ENCODE measurements around the gene PATL2. TPM values are rescaled to one million over a fixed set of nuclear protein-coding genes. Genes with fewer than 3 reads are reported as not detected.
A peak's percentile ranks its signal among the peaks of the same experiment; 100 is the strongest.

PATL2 gene
- total and polyA plus RNA-seq, 8 donors = 0.92 to 5.8 (median 2.3) TPM; not detected in 1

DNA sequence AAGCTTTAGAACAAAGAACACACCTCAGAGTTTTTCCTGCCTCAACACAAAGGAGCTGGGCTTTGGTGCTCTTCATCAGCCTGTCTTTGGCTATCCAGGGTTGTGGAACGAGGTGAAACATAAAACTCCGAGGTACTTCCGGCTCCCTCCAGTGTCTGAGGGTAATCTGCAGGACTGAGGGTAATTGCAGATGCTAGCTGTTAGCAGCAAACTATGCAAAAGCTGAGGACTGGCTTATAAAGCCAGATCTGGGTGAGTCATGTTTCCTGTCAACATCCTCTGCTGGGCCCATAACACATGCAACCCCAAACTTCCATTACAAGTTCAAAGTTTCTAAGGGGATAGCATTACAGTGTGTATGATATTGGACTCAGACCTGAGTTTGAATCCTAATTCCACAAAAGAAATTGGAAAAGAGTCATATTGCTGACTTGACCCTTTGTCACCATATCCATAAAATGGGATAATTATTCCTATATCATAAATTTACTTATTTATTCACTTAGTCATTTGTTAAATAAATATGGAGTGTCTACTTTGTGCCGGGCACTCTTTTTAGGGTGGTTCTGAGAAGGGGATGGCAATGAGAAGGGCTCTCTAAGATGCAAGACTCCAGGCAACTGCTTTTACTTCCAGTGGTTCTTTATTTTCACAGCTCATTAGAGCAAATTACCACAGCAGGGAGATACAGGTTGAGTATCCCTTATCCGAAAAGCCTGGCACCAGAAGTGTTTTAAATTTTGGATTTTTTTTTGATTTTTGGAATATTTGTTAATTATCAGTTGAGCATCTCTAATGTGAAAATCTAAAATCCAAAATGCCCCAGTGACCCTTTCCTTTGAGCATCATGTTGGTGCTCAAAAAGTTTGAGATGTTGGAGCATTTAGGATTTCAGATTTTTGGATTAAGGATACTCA lies 15.7 kb upstream of the PATL2 start:
- WGBS, 5 donors = 30 to 43% (median 34%) methylated on average over 5 of the region's 5 CpGs
- Histone ChIP-seq H3K36me3 (peaks cover 0 to 6% (median 5%) of the 10 kb centered on the region in 4 donors), H3K27ac (peak overlapping the region; percentile 49 to 100 (median 96)), H3K4me1 (peaks cover 12 to 59% (median 27%) of the 10 kb centered on the region in 4 donors), H3K9me3 (no peaks in the 10 kb centered on the region), H3K27me3 (no peaks in the 10 kb centered on the region), H3K4me3 (peak overlapping the region in 2 of 4 donors; percentile 1 to 13)
- TF ChIP-seq EP300 (IDR thresholded peaks at IDR 0.05) = no peak
- no peak for TF ChIP-seq POLR2A (IDR thresholded peaks at IDR 0.05)
- TF ChIP-seq POLR2AphosphoS5 (IDR thresholded peaks at IDR 0.05) = peak; percentile 15 to 81 (median 77)
- TF ChIP-seq, protein P1, sequence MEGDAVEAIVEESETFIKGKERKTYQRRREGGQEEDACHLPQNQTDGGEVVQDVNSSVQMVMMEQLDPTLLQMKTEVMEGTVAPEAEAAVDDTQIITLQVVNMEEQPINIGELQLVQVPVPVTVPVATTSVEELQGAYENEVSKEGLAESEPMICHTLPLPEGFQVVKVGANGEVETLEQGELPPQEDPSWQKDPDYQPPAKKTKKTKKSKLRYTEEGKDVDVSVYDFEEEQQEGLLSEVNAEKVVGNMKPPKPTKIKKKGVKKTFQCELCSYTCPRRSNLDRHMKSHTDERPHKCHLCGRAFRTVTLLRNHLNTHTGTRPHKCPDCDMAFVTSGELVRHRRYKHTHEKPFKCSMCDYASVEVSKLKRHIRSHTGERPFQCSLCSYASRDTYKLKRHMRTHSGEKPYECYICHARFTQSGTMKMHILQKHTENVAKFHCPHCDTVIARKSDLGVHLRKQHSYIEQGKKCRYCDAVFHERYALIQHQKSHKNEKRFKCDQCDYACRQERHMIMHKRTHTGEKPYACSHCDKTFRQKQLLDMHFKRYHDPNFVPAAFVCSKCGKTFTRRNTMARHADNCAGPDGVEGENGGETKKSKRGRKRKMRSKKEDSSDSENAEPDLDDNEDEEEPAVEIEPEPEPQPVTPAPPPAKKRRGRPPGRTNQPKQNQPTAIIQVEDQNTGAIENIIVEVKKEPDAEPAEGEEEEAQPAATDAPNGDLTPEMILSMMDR (IDR thresholded peaks at IDR 0.05) = no peak
- intact Hi-C loops (cut with DNase I; ENCODE audit: low total_unique reads) = no loop called here
- peak; percentile 49 to 83 for DNase-seq

DNA sequence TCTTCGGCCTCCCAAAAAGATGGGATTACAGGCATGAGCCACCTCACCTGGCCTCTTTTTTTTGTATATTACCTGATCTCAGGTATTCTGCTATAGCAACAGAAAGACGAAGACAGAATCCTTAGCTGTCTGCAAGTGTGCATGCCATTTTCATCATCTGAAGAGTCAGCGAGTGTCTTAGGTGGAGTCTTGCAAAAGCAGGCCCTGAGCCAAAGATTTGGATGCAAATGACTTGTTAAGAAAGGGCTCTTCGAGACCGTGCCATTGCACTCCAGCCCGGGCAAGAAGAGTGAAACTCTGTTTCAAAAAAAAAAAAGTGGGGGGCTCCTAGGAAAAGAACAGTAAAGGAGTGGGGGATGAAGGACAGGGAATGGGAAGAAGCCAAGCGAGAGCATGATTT lies 15.0 kb upstream of the PATL2 start:
- no peaks in the 10 kb centered on the region for H3K27me3 ChIP-seq
- no peak for TF ChIP-seq POLR2AphosphoS5 (IDR thresholded peaks at IDR 0.05)
- TF ChIP-seq POLR2A (IDR thresholded peaks at IDR 0.05) = no peak
- no peak for TF ChIP-seq EP300 (IDR thresholded peaks at IDR 0.05)
- TF ChIP-seq, protein P1 (IDR thresholded peaks at IDR 0.05) = no peak
- H3K4me1 ChIP-seq = peaks cover 12 to 53% (median 24%) of the 10 kb centered on the region in 4 donors
- DNase-seq = no peak
- 59 to 77% (median 64%) methylated on average over 7 of the region's 7 CpGs for WGBS, 5 donors
- no peaks in the 10 kb centered on the region for H3K36me3 ChIP-seq
- H3K27ac ChIP-seq = peak overlapping the region; percentile 15 to 100 (median 96)
- H3K4me3 ChIP-seq = peak overlapping the region in 2 of 4 donors; percentile 1 to 13
- intact Hi-C loops (cut with DNase I; ENCODE audit: low total_unique reads) = no loop called here
- no peaks in the 10 kb centered on the region for H3K9me3 ChIP-seq

DNA sequence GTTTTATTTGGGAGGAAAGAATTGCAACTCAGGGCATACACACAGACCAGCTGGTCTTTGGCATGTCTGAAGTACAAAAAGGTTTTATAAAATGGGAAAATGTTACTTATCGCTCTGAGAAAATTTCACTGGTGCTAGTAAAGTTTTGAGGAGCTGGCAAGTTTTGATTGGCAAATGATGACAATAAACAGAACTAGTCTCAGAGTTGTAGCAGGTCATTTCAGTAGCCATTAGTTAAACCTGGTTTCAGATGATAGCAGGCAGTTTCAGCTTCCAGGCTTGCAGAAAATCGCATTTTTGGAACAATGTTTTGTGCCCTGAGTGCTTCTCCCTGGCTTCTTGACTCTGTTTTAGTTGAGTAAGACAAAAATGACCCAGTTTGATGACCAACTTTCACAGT lies 10.9 kb upstream of the PATL2 start:
- Histone ChIP-seq H3K4me3 (no peak overlapping the region), H3K4me1 (peaks cover 3 to 52% (median 19%) of the 10 kb centered on the region in 4 donors), H3K9me3 (no peaks in the 10 kb centered on the region), H3K27ac (peak overlapping the region in 1 of 5 donors; percentile 22), H3K36me3 (peaks cover 13 to 27% (median 24%) of the 10 kb centered on the region in 4 donors), H3K27me3 (no peaks in the 10 kb centered on the region)
- intact Hi-C loops (cut with DNase I; ENCODE audit: low total_unique reads) = no loop called here
- TF ChIP-seq, protein P1 (IDR thresholded peaks at IDR 0.05) = no peak
- TF ChIP-seq POLR2A (IDR thresholded peaks at IDR 0.05) = no peak
- no peak for TF ChIP-seq POLR2AphosphoS5 (IDR thresholded peaks at IDR 0.05)
- TF ChIP-seq EP300 (IDR thresholded peaks at IDR 0.05) = no peak
- WGBS, 5 donors = 76 to 94% (median 87%) methylated on average over 2 of the region's 2 CpGs
- no peak for DNase-seq

DNA sequence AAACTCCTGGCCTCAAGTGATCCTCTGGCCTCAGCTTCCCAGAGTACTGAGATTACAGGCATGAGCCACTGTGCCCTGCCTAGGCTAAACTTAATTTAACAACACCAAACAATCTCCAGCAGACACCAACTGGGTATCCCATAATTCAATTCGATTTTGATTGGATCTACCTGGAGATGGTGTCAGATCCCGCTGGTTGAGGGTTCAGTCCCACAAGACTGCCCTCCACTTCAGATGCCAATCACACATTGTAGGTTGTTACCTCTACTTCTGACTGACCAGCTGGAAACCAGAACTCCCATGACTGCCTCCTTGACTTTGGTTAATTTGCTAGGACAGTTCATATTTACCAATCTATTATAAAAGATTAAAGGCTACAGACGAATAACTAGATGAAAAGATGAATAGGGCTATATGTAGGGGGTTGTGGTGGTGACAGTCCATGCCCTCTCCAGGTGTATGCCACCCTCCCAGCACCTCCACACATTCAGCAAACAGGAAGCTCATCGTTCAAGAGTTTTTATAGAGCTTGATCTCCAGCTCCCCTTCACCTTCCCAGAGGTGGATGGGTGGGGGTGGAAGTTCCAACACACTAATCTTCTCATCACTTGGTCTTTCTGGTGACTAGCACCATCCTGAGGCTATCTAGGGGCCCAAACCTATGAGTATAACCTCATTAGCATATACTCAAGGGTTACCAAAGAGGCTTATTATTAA lies 9.5 kb upstream of the PATL2 start:
- TF ChIP-seq, protein P1 (IDR thresholded peaks at IDR 0.05) = no peak
- peak in 1 of 3 donors; percentile 11 for TF ChIP-seq POLR2AphosphoS5 (IDR thresholded peaks at IDR 0.05)
- WGBS, 5 donors = 73 to 77% (median 76%) methylated on average over 4 of the region's 4 CpGs
- Histone ChIP-seq H3K4me1 (peaks cover 0 to 52% (median 22%) of the 10 kb centered on the region in 4 donors), H3K4me3 (no peak overlapping the region), H3K27ac (peak overlapping the region in 2 of 5 donors; percentile 49 to 71), H3K27me3 (no peaks in the 10 kb centered on the region), H3K36me3 (peaks cover 27 to 41% (median 38%) of the 10 kb centered on the region in 4 donors), H3K9me3 (no peaks in the 10 kb centered on the region)
- intact Hi-C loops (cut with DNase I; ENCODE audit: low total_unique reads) = no loop called here
- no peak for DNase-seq
